GM23338 (cell line): ENCODE measurements around the gene RCBTB2. TPM values are rescaled to one million over a fixed set of nuclear protein-coding genes. Genes with fewer than 3 reads are reported as not detected.

Experiments used
- ATAC-seq: fragments of 200-7000 bp; cut with Tn5 transposase; 3 replicates; pipeline ENCODE4 v1.9.1; 2020
- DNase-seq: peaks from one replicate; pipeline ENCODE4 v3.0.0-alpha.2; 2015; ENCODE audit warnings: low spot score
- H2AFZ ChIP-seq: fragments of 200-600 bp; sonication (generic); 2 replicates; pipeline ENCODE4 v1.8.0; 2016; ENCODE audit warnings: antibody characterized with exemption, mild to moderate bottlenecking, moderate library complexity
- H3F3A ChIP-seq: fragments of 200-600 bp; sonication (generic); replicated peaks from 2 replicates; pipeline ENCODE4 v1.8.0; 2017; ENCODE audit warnings: antibody characterized with exemption, mixed run types, low read depth
- H3K27ac ChIP-seq: fragments of 200-600 bp; sonication (generic); 2 replicates; pipeline ENCODE4 v1.6.1; 2016; ENCODE audit warnings: low read depth
- H3K27me3 ChIP-seq: fragments of 200-600 bp; sonication (generic); 2 replicates; pipeline ENCODE4 v1.8.0; 2016; ENCODE audit warnings: mild to moderate bottlenecking, mixed run types, moderate library complexity; ENCODE audit not compliant: insufficient read depth
- H3K36me3 ChIP-seq: fragments of 200-600 bp; sonication (generic); 2 replicates; pipeline ENCODE4 v1.8.0; 2016; ENCODE audit warnings: mild to moderate bottlenecking; ENCODE audit not compliant: insufficient read depth
- H3K4me1 ChIP-seq: fragments of 200-600 bp; sonication (generic); 2 replicates; pipeline ENCODE4 v1.8.0; 2016; ENCODE audit warnings: mild to moderate bottlenecking, moderate library complexity; ENCODE audit not compliant: insufficient read depth
- H3K4me2 ChIP-seq: fragments of 200-600 bp; sonication (generic); 2 replicates; pipeline ENCODE4 v1.7.1; 2017; ENCODE audit warnings: mixed run types
- H3K4me3 ChIP-seq: fragments of 200-600 bp; sonication (generic); 2 replicates; pipeline ENCODE4 v1.6.1; 2016; ENCODE audit warnings: mixed run types
- H3K79me2 ChIP-seq: fragments of 200-600 bp; sonication (generic); replicated peaks from 2 replicates; pipeline ENCODE4 v1.8.0; 2017; ENCODE audit warnings: mild to moderate bottlenecking; ENCODE audit not compliant: insufficient read depth
- H3K9me2 ChIP-seq: fragments of 200-600 bp; sonication (generic); 2 replicates; pipeline ENCODE4 v1.8.0; 2017; ENCODE audit not compliant: insufficient read depth
- H4K20me1 ChIP-seq: fragments of 200-600 bp; sonication (generic); replicated peaks from 2 replicates; pipeline ENCODE4 v1.8.0; 2017; ENCODE audit warnings: mild to moderate bottlenecking; ENCODE audit not compliant: insufficient read depth
- H3K27ac Mint-ChIP-seq: 2 replicates; pipeline ENCODE4 v1.8.0; 2020; ENCODE audit warnings: inconsistent platforms, mild to moderate bottlenecking, moderate library complexity, mixed read lengths
- H3K27me3 Mint-ChIP-seq: 3 replicates; pipeline ENCODE4 v1.8.0; 2022; ENCODE audit warnings: low read depth, mild to moderate bottlenecking, moderate library complexity, mixed read lengths, inconsistent platforms; ENCODE audit not compliant: insufficient read depth, poor library complexity
- H3K36me3 Mint-ChIP-seq: 3 replicates; pipeline ENCODE4 v1.8.0; 2021; ENCODE audit warnings: low read depth, mild to moderate bottlenecking, inconsistent platforms, moderate library complexity, mixed read lengths
- H3K4me1 Mint-ChIP-seq: 3 replicates; pipeline ENCODE4 v1.8.0; 2020; ENCODE audit warnings: mild to moderate bottlenecking, inconsistent platforms, mixed read lengths
- H3K4me3 Mint-ChIP-seq: 3 replicates; pipeline ENCODE4 v1.8.0; 2021; ENCODE audit warnings: moderate library complexity, mild to moderate bottlenecking, inconsistent platforms, mixed read lengths
- H3K9me3 Mint-ChIP-seq: 3 replicates; pipeline ENCODE4 v1.8.0; 2020; ENCODE audit warnings: moderate library complexity, mild to moderate bottlenecking, inconsistent platforms, mixed read lengths
- CREB1 ChIP-seq: fragments of 250-450 bp; sonication (Bioruptor Pico); IDR thresholded peaks from 2 replicates; pipeline ENCODE4 v1.5.0; 2020; ENCODE audit warnings: low read depth, mild to moderate bottlenecking, moderate library complexity
- JUNB ChIP-seq: IDR thresholded peaks from one replicate; pipeline ENCODE4 v1.6.1; 2016; ENCODE audit warnings: antibody characterized with exemption; ENCODE audit not compliant: unreplicated experiment
- NANOG ChIP-seq: IDR thresholded peaks from 2 replicates; pipeline ENCODE4 v1.6.1; 2016; ENCODE audit warnings: antibody characterized with exemption, borderline replicate concordance
- POLR2AphosphoS5 ChIP-seq: IDR thresholded peaks from 2 replicates; pipeline ENCODE4 v1.6.1; 2016; ENCODE audit warnings: antibody characterized with exemption, low read depth
- STAT1 ChIP-seq: IDR thresholded peaks from one replicate; pipeline ENCODE4 v1.6.1; 2016; ENCODE audit warnings: antibody characterized with exemption; ENCODE audit not compliant: unreplicated experiment
- ZNF114 ChIP-seq: fragments of 250-450 bp; sonication (Bioruptor Pico); IDR thresholded peaks from 2 replicates; pipeline ENCODE4 v1.5.0; 2020; ENCODE audit warnings: mild to moderate bottlenecking, moderate library complexity
- polyA plus RNA-seq: library from polyadenylated mRNA; unstranded; fragments of >200 nt; fragmentation: Nextera tagmentation; extraction: Ambion mirVana; gene quantifications from 2 replicates; pipeline ENCODE4 v1.2.1, GENCODE V29; 2016
- total RNA-seq: library from RNA; depleted of rRNA; stranded (reverse); fragments of >200 nt; shearing (Covaris generic); gene quantifications from 2 replicates; pipeline ENCODE4 v1.2.3, GENCODE V29; 2014
- TF ChIP-seq, protein P1 (sequence below): fragments of 250-450 bp; sonication (Bioruptor Pico); IDR thresholded peaks from 2 replicates; pipeline ENCODE4 v1.5.0; 2020; ENCODE audit warnings: mild to moderate bottlenecking, moderate library complexity
- TF ChIP-seq, protein P2 (sequence below): IDR thresholded peaks from 2 replicates; pipeline ENCODE4 v1.6.1; 2016; ENCODE audit warnings: antibody characterized with exemption

The RCBTB2 gene
- total and polyA plus RNA-seq, 2 experiments from 2014 or later, result 8.1 to 20.8 TPM

DNA sequence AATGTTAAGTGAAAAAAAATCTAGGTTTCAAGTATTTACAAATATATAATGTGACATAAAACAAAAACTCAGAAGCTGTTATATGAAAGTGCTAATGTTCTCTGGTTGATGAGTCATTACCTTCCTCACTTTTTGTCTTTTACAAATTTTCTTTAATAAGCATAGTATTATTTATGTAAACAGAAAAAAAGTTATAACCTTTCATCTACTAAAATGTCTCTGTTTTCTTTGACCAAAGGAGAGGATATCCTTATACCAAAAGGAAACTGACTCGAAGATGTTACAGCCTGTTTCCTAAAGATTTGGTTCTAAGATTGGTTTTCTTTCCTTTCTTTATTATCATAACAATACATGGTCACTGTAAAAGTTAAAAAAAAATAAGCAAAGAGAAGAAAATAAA, 38.0 kb downstream of the RCBTB2 start (continued):
- TF ChIP-seq, protein P1, sequence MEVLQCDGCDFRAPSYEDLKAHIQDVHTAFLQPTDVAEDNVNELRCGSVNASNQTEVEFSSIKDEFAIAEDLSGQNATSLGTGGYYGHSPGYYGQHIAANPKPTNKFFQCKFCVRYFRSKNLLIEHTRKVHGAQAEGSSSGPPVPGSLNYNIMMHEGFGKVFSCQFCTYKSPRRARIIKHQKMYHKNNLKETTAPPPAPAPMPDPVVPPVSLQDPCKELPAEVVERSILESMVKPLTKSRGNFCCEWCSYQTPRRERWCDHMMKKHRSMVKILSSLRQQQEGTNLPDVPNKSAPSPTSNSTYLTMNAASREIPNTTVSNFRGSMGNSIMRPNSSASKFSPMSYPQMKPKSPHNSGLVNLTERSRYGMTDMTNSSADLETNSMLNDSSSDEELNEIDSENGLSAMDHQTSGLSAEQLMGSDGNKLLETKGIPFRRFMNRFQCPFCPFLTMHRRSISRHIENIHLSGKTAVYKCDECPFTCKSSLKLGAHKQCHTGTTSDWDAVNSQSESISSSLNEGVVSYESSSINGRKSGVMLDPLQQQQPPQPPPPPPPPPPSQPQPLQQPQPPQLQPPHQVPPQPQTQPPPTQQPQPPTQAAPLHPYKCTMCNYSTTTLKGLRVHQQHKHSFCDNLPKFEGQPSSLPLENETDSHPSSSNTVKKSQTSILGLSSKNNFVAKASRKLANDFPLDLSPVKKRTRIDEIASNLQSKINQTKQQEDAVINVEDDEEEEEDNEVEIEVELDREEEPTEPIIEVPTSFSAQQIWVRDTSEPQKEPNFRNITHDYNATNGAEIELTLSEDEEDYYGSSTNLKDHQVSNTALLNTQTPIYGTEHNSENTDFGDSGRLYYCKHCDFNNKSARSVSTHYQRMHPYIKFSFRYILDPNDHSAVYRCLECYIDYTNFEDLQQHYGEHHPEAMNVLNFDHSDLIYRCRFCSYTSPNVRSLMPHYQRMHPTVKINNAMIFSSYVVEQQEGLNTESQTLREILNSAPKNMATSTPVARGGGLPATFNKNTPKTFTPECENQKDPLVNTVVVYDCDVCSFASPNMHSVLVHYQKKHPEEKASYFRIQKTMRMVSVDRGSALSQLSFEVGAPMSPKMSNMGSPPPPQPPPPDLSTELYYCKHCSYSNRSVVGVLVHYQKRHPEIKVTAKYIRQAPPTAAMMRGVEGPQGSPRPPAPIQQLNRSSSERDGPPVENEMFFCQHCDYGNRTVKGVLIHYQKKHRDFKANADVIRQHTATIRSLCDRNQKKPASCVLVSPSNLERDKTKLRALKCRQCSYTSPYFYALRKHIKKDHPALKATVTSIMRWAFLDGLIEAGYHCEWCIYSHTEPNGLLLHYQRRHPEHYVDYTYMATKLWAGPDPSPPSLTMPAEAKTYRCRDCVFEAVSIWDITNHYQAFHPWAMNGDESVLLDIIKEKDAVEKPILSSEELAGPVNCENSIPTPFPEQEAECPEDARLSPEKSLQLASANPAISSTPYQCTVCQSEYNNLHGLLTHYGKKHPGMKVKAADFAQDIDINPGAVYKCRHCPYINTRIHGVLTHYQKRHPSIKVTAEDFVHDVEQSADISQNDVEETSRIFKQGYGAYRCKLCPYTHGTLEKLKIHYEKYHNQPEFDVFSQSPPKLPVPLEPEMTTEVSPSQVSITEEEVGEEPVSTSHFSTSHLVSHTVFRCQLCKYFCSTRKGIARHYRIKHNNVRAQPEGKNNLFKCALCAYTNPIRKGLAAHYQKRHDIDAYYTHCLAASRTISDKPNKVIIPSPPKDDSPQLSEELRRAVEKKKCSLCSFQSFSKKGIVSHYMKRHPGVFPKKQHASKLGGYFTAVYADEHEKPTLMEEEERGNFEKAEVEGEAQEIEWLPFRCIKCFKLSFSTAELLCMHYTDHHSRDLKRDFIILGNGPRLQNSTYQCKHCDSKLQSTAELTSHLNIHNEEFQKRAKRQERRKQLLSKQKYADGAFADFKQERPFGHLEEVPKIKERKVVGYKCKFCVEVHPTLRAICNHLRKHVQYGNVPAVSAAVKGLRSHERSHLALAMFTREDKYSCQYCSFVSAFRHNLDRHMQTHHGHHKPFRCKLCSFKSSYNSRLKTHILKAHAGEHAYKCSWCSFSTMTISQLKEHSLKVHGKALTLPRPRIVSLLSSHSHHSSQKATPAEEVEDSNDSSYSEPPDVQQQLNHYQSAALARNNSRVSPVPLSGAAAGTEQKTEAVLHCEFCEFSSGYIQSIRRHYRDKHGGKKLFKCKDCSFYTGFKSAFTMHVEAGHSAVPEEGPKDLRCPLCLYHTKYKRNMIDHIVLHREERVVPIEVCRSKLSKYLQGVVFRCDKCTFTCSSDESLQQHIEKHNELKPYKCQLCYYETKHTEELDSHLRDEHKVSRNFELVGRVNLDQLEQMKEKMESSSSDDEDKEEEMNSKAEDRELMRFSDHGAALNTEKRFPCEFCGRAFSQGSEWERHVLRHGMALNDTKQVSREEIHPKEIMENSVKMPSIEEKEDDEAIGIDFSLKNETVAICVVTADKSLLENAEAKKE, result no peak
- TF ChIP-seq JUNB (no peak), POLR2AphosphoS5 (no peak), NANOG (no peak), ZNF114 (CRISPR knock-in tag) (no peak), CREB1 (no peak)
- TF ChIP-seq, protein P2, sequence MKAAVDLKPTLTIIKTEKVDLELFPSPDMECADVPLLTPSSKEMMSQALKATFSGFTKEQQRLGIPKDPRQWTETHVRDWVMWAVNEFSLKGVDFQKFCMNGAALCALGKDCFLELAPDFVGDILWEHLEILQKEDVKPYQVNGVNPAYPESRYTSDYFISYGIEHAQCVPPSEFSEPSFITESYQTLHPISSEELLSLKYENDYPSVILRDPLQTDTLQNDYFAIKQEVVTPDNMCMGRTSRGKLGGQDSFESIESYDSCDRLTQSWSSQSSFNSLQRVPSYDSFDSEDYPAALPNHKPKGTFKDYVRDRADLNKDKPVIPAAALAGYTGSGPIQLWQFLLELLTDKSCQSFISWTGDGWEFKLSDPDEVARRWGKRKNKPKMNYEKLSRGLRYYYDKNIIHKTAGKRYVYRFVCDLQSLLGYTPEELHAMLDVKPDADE, result no peak

DNA sequence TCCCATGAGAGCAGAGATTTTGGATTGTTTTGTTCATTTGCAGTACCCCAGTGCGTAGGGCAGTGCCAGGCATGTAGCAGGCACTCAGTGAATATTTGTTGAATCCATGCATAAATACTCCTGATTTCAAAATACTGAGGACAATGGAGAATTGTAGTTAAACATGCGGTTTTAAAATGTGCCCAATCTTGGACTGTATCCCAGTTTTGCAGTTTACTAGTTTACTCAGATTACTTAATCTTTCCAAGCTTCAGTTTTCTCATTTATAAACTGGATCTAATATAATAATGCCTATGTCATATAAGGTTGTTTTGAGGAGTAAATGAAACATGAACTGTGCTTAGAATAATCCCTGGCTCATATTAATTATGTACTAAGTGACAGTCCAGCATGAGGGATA, 39.0 kb downstream of the RCBTB2 start:
- Mint-ChIP-seq H3K4me3 (no peak overlapping the region), H3K27me3 (no peaks in the 10 kb centered on the region), H3K27ac (no peak overlapping the region), H3K9me3 (no peaks in the 10 kb centered on the region), H3K36me3 (0 out of 3 replicates have a peak, but pooled peaks cover 4% of the 10 kb centered on the region), H3K4me1 (peaks cover 14% of the 10 kb centered on the region)
- Histone ChIP-seq H4K20me1 (no peaks in the 10 kb centered on the region), H3F3A (no peaks in the 10 kb centered on the region), H3K4me2 (no peak overlapping the region), H3K27me3 (no peaks in the 10 kb centered on the region), H3K79me2 (no peaks in the 10 kb centered on the region), H3K4me1 (peaks cover 9% of the 10 kb centered on the region; the same call in 1 of the 2 replicates), H3K27ac (no peak overlapping the region), H3K9me2 (no peaks in the 10 kb centered on the region), H3K4me3 (no peak overlapping the region), H3K36me3 (no peaks in the 10 kb centered on the region), H2AFZ (no peak overlapping the region)
- ATAC-seq (no peak), DNase-seq (no peak)
- TF ChIP-seq, protein P2, result no peak
- TF ChIP-seq NANOG, result no peak
- no peak for TF ChIP-seq ZNF114 (CRISPR knock-in tag)
- TF ChIP-seq, protein P1, result no peak
- no peak for TF ChIP-seq STAT1
